ENCODE results near the gene ABHD1. TPM values are rescaled to one million over a fixed set of nuclear protein-coding genes. Genes with fewer than 3 reads are reported as not detected.

Gene ABHD1
- total RNA-seq, 1 donor from 2014 or later: not detected

GRCh38 chr2:27154488-27154887 is 30.9 kb downstream of the ABHD1 start:
- Histone ChIP-seq H3K27me3 (no peaks in the 10 kb centered on the region), H3K36me3 (no peaks in the 10 kb centered on the region), H3K4me1 (peaks cover 15% of the 10 kb centered on the region), H3K9me3 (no peaks in the 10 kb centered on the region), H3K4me3 (no peak overlapping the region), H3K27ac (no peak overlapping the region)
- intact Hi-C loops (cut with DNase I): no loop called here
- DNase-seq (ENCODE audit: extremely low spot score in 2 of 2): no peak
- peak; percentile 44 to 75 for TF ChIP-seq POLR2AphosphoS5 (IDR thresholded peaks at IDR 0.05; ENCODE audit: insufficient read depth in 1 of 2, low read depth in 1 of 2)
- no peak for TF ChIP-seq POLR2A (IDR thresholded peaks at IDR 0.05)

GRCh38 chr2:27155069-27155520 is 31.5 kb downstream of the ABHD1 start:
- no peaks in the 10 kb centered on the region for H3K27me3 ChIP-seq
- TF ChIP-seq CTCF (IDR thresholded peaks at IDR 0.05) (no peak), POLR2A (IDR thresholded peaks at IDR 0.05) (no peak), POLR2AphosphoS5 (IDR thresholded peaks at IDR 0.05; ENCODE audit: insufficient read depth in 1 of 2, low read depth in 1 of 2) (no peak)
- intact Hi-C loops (cut with DNase I): no loop called here
- no peak for DNase-seq (ENCODE audit: extremely low spot score in 2 of 2)
- peak overlapping the region; percentile 56 for H3K27ac ChIP-seq
- no peak overlapping the region for H3K4me3 ChIP-seq
- peaks cover 15% of the 10 kb centered on the region for H3K4me1 ChIP-seq
- H3K36me3 ChIP-seq: no peaks in the 10 kb centered on the region
- no peaks in the 10 kb centered on the region for H3K9me3 ChIP-seq

GRCh38 chr2:27158468-27158867 is 34.9 kb downstream of the ABHD1 start:
- Histone ChIP-seq H3K9me3 (no peaks in the 10 kb centered on the region), H3K4me3 (no peak overlapping the region), H3K27ac (no peak overlapping the region), H3K4me1 (peaks cover 15% of the 10 kb centered on the region), H3K36me3 (no peaks in the 10 kb centered on the region), H3K27me3 (no peaks in the 10 kb centered on the region)
- intact Hi-C loops (cut with DNase I): no loop called here
- DNase-seq (ENCODE audit: extremely low spot score in 2 of 2): no peak
- TF ChIP-seq POLR2AphosphoS5 (IDR thresholded peaks at IDR 0.05; ENCODE audit: insufficient read depth in 1 of 2, low read depth in 1 of 2) (no peak), CTCF (IDR thresholded peaks at IDR 0.05) (no peak), POLR2A (IDR thresholded peaks at IDR 0.05) (no peak)

- DNase-seq (ENCODE audit: extremely low spot score in 2 of 2): no peak
- TF ChIP-seq CTCF (IDR thresholded peaks at IDR 0.05) (no peak), POLR2AphosphoS5 (IDR thresholded peaks at IDR 0.05; ENCODE audit: insufficient read depth in 1 of 2, low read depth in 1 of 2) (no peak), POLR2A (IDR thresholded peaks at IDR 0.05) (no peak)
- Histone ChIP-seq H3K27me3 (no peaks in the 10 kb centered on the region), H3K9me3 (no peaks in the 10 kb centered on the region), H3K36me3 (no peaks in the 10 kb centered on the region), H3K27ac (no peak overlapping the region), H3K4me3 (no peak overlapping the region), H3K4me1 (peaks cover 10% of the 10 kb centered on the region)
- intact Hi-C loops (cut with DNase I): no loop called here
Measured at GRCh38 chr2:27159271-27159670, 35.7 kb downstream of the ABHD1 start.

- intact Hi-C loops (cut with DNase I): no loop called here
- Histone ChIP-seq H3K4me1 (peaks cover under 1% of the 10 kb centered on the region), H3K27me3 (no peaks in the 10 kb centered on the region), H3K9me3 (no peaks in the 10 kb centered on the region), H3K27ac (no peak overlapping the region), H3K36me3 (no peaks in the 10 kb centered on the region), H3K4me3 (no peak overlapping the region)
- no peak for TF ChIP-seq POLR2AphosphoS5 (IDR thresholded peaks at IDR 0.05; ENCODE audit: insufficient read depth in 1 of 2, low read depth in 1 of 2)
- no peak for TF ChIP-seq CTCF (IDR thresholded peaks at IDR 0.05)
- TF ChIP-seq POLR2A (IDR thresholded peaks at IDR 0.05): no peak
- no peak for DNase-seq (ENCODE audit: extremely low spot score in 2 of 2)
Measured at GRCh38 chr2:27160191-27160590, 36.6 kb downstream of the ABHD1 start.

All from vagina (tissue), 2 donors.